Subcutaneous abdominal adipose tissue (tissue), 5 donors: ENCODE measurements around the gene FGGY.
"Not testable (repeated sequence)": the region's sequence is repeated elsewhere in the genome, so short reads cannot be mapped to it uniquely, and the experiment has no call there.

Source experiments
- H3K27ac ChIP-seq: one replicate; pipeline ENCODE4 v1.7.0; 2013; ENCODE audit warnings: low read depth, mild to moderate bottlenecking, inconsistent platforms, low read length, moderate library complexity
- H3K27me3 ChIP-seq, 5 donors: one replicate each; pipeline ENCODE4 v1.7.0; 2013; ENCODE audit warnings: low read length in 5 of 5, inconsistent platforms in 1 of 5; ENCODE audit not compliant: control insufficient read depth in 5 of 5, insufficient read depth in 4 of 5
- H3K36me3 ChIP-seq, 5 donors: one replicate each; pipeline ENCODE4 v1.7.0; 2013; ENCODE audit warnings: low read length in 5 of 5; ENCODE audit not compliant: control insufficient read depth in 5 of 5, insufficient read depth in 5 of 5
- H3K4me1 ChIP-seq, 5 donors: one replicate each; pipeline ENCODE4 v1.7.0; 2013; ENCODE audit warnings: low read length in 5 of 5, mild to moderate bottlenecking in 3 of 5, moderate library complexity in 1 of 5; ENCODE audit not compliant: control insufficient read depth in 5 of 5, insufficient read depth in 5 of 5
- H3K4me3 ChIP-seq, 5 donors: one replicate each; pipeline ENCODE4 v1.7.0; 2013; ENCODE audit warnings: low read length in 5 of 5, low read depth in 1 of 5
- H3K9ac ChIP-seq, 5 donors: one replicate each; pipeline ENCODE4 v1.7.0; 2013; ENCODE audit warnings: low read length in 5 of 5, mild to moderate bottlenecking in 4 of 5, moderate library complexity in 3 of 5
- H3K9me3 ChIP-seq, 5 donors: one replicate each; pipeline ENCODE4 v1.7.0; 2013; ENCODE audit warnings: low read length in 5 of 5; ENCODE audit not compliant: control insufficient read depth in 5 of 5
- donor health status: healthy.
- donor health status: healthy.
- donor health status: healthy.
- donor health status: healthy.
- donor health status: healthy.

Gene FGGY

GRCh38 chr1:59707178-59707791 is 410.4 kb downstream of the FGGY start:
- H3K9me3 ChIP-seq, result no peaks in the 10 kb centered on the region
- H3K9ac ChIP-seq, result peak overlapping the region in 1 of 5 donors; percentile 4
- no peak overlapping the region for H3K4me3 ChIP-seq
- H3K27ac ChIP-seq, result peak overlapping the region; percentile 43
- H3K27me3 ChIP-seq, result no peaks in the 10 kb centered on the region
- peaks cover 0 to 42% (median 24%) of the 10 kb centered on the region in 5 donors for H3K4me1 ChIP-seq
- H3K36me3 ChIP-seq, result no peaks in the 10 kb centered on the region

- Histone ChIP-seq H3K27ac (no peak overlapping the region), H3K36me3 (no peaks in the 10 kb centered on the region), H3K9ac (no peak overlapping the region), H3K4me3 (no peak overlapping the region), H3K4me1 (peaks cover 0 to 27% (median 22%) of the 10 kb centered on the region in 5 donors), H3K27me3 (no peaks in the 10 kb centered on the region), H3K9me3 (no peaks in the 10 kb centered on the region)
These were observed 412.4 kb downstream of the FGGY start for GRCh38 chr1:59709333-59709732.

GRCh38 chr1:59710920-59711319 is 414.0 kb downstream of the FGGY start:
- not testable (repeated sequence) for H3K9ac ChIP-seq, H3K4me3 ChIP-seq, H3K27me3 ChIP-seq, H3K9me3 ChIP-seq, H3K36me3 ChIP-seq, H3K27ac ChIP-seq
- peaks cover 0 to 14% (median 12%) of the 10 kb centered on the region in 5 donors for H3K4me1 ChIP-seq

- Histone ChIP-seq H3K9ac (no peak overlapping the region), H3K4me3 (no peak overlapping the region), H3K27me3 (no peaks in the 10 kb centered on the region), H3K9me3 (no peaks in the 10 kb centered on the region), H3K36me3 (no peaks in the 10 kb centered on the region), H3K27ac (no peak overlapping the region), H3K4me1 (peaks cover 0 to 9% (median 0%) of the 10 kb centered on the region in 5 donors)
These were observed 417.3 kb downstream of the FGGY start for GRCh38 chr1:59714219-59714618.

GRCh38 chr1:59714966-59715365 is 418.1 kb downstream of the FGGY start:
- Histone ChIP-seq H3K27ac (no peak overlapping the region), H3K9me3 (no peaks in the 10 kb centered on the region), H3K36me3 (no peaks in the 10 kb centered on the region), H3K4me1 (peaks cover 0 to 16% (median 0%) of the 10 kb centered on the region in 5 donors), H3K27me3 (no peaks in the 10 kb centered on the region), H3K4me3 (no peak overlapping the region), H3K9ac (no peak overlapping the region)

GRCh38 chr1:59716832-59717231 is 419.9 kb downstream of the FGGY start:
- Histone ChIP-seq H3K4me1 (peaks cover 0 to 17% (median 0%) of the 10 kb centered on the region in 5 donors), H3K4me3 (no peak overlapping the region), H3K27ac (no peak overlapping the region), H3K9me3 (no peaks in the 10 kb centered on the region), H3K36me3 (no peaks in the 10 kb centered on the region), H3K9ac (no peak overlapping the region), H3K27me3 (no peaks in the 10 kb centered on the region)

GRCh38 chr1:59718064-59718988 is 421.4 kb downstream of the FGGY start:
- peaks cover 0 to 4% (median 0%) of the 10 kb centered on the region in 5 donors for H3K9me3 ChIP-seq
- no peak overlapping the region for H3K27ac ChIP-seq
- H3K36me3 ChIP-seq, result no peaks in the 10 kb centered on the region
- no peak overlapping the region for H3K9ac ChIP-seq
- H3K4me1 ChIP-seq, result peaks cover 0 to 17% (median 0%) of the 10 kb centered on the region in 5 donors
- no peak overlapping the region for H3K4me3 ChIP-seq
- no peaks in the 10 kb centered on the region for H3K27me3 ChIP-seq

GRCh38 chr1:59718989-59719360 is 422.1 kb downstream of the FGGY start:
- H3K9ac ChIP-seq, result no peak overlapping the region
- H3K9me3 ChIP-seq, result peaks cover 0 to 4% (median 0%) of the 10 kb centered on the region in 5 donors
- no peak overlapping the region for H3K4me3 ChIP-seq
- H3K27ac ChIP-seq, result no peak overlapping the region
- H3K4me1 ChIP-seq, result peaks cover 0 to 17% (median 0%) of the 10 kb centered on the region in 5 donors
- no peaks in the 10 kb centered on the region for H3K27me3 ChIP-seq
- no peaks in the 10 kb centered on the region for H3K36me3 ChIP-seq

GRCh38 chr1:59720326-59721115 is 423.6 kb downstream of the FGGY start:
- H3K27me3 ChIP-seq, result no peaks in the 10 kb centered on the region
- H3K4me3 ChIP-seq, result no peak overlapping the region
- H3K9me3 ChIP-seq, result peaks cover 0 to 4% (median 0%) of the 10 kb centered on the region in 5 donors
- H3K9ac ChIP-seq, result no peak overlapping the region
- no peak overlapping the region for H3K27ac ChIP-seq
- peaks cover 0 to 17% (median 0%) of the 10 kb centered on the region in 5 donors for H3K4me1 ChIP-seq
- H3K36me3 ChIP-seq, result no peaks in the 10 kb centered on the region
